GM18858 (cell line): ENCODE data around the gene ZNF772.

ENCODE experiments used
- ATAC-seq: cut with Tn5 transposase; IDR thresholded peaks from one replicate; pipeline ENCODE4 v1.9.1; 2021; ENCODE audit not compliant: unreplicated experiment

The ZNF772 gene

GRCh38 chr19:57435062-57435978 is 42.0 kb downstream of the ZNF772 start, which contains the start of gene ZNF749:
Gene ZNF749, plus strand, starts transcription at chr19:57435325. Its CDS starts 254 bp downstream, at chr19:57435579.
- peak; percentile 92 for ATAC-seq

DNA sequence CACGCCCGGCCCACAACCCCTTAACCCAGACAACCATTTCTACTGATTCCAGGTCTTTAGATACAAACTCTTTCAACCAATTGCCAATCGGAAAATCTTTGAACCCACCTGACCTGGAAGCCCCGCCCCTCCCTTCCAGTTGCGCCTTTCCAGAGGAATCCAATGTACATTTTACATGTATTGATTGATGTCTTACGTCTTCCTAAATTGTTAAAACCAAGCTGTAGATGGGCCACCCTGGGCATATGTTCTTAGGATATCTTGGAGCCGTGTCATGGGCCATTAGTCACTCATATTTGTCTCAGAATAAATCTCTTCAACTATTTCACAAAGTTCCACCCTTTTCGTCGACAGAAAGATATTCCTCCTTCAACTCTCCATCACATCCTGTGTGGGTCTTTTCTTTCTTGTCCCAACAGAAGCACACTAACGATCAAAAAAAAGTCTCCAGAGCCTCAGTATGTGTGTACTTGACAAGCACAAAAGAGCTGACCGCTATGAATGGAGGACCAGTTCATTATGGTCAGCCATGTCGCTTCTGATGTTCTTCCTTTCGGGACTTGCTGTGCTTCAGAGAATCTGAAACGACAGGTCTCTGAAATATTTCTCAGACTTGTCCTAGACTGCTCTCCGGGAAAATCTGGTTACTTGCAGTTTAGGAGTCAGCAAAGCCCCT is 42.8 kb downstream of the ZNF772 start:
- no peak for ATAC-seq

GRCh38 chr19:57421037-57421436 is 56.3 kb downstream of the ZNF772 start:
- no peak for ATAC-seq

GRCh38 chr19:57419439-57419838 is 57.9 kb downstream of the ZNF772 start:
- ATAC-seq = no peak
